ENCODE data around the gene FKBP1B.

DNA sequence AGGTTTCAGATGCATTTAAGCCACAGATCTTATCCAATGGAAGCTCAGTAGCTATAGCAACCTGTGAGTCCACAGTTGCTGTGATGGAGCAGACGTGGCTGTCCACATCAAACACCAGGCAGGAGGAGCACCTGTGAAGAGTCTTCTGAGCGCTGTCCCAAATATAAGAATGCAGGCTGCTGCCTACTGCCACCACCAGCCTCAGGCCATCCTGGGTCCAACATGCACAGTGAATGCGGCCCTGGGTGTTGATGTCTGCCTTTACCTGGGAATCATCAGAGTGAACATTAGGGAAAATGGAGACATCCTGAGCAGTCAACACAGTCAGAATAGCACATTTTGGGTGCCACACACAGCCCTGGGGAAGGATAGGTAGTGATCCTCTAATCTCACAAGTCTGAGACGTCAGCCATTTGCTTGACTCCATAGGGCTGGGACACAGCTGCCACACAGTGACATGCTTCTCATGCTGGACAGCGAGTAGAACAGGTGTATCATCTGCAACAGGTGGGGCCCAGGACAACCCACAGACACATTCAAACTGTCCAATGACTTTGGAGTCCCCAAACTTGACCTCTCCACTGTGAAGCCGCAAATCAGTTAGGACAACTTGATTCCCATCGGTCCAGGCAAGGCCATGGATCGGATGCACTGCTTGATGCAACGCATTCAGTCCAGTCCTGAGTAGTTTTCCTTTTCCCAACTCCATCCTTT, 10.6 kb upstream of the FKBP1B start:
- TF ChIP-seq EZH2 (IDR thresholded peaks at IDR 0.05) (no peak), POLR2AphosphoS5 (IDR thresholded peaks at IDR 0.05; ENCODE audit: borderline replicate concordance, low read depth, low read length) (no peak; the same call in 1 of the 2 replicates)
